Pancreas (tissue), 10 donors: Measurements from ENCODE around the gene GSTK1. TPM values are rescaled to one million over a fixed set of nuclear protein-coding genes. Genes with fewer than 3 reads are reported as not detected.

ENCODE experiments used
- ATAC-seq, 4 donors: fragments of 200-7000 bp; cut with Tn5 transposase; one replicate each; pipeline versions ENCODE4 v1.8.0 to v1.9.1; 2020; ENCODE audit warnings: mild to moderate bottlenecking in 4 of 4, moderate library complexity in 4 of 4
- DNase-seq, 6 donors: peaks; one replicate each; pipeline ENCODE4 v3.0.0-alpha.2; 2020
- FAIRE-seq: peaks from 2 replicates; lab custom pipeline; 2012; peaks lifted over from hg19 to GRCh38; lab: Jason Lieb, UNC
- H3K27ac ChIP-seq, 4 donors: fragments of 200-600 bp; sonication (generic); 1 replicate in 3 of 4; 2 replicates in 1 of 4; pipeline versions ENCODE4 v1.5.0 to v1.8.0; 2020
- H3K27me3 ChIP-seq, 4 donors: fragments of 200-600 bp; one replicate each; pipeline ENCODE4 v1.8.0; 2021
- H3K36me3 ChIP-seq, 3 donors: fragments of 200-600 bp; sonication (generic) in 1 of 3; one replicate each; pipeline versions ENCODE4 v1.5.0 to v1.8.0; 2020 to 2021
- H3K4me1 ChIP-seq, 3 donors: fragments of 200-600 bp; one replicate each; pipeline ENCODE4 v1.8.0; 2021
- H3K4me3 ChIP-seq, 4 donors: fragments of 200-600 bp; sonication (generic) in 2 of 4; one replicate each; pipeline versions ENCODE4 v1.5.0 to v1.8.0; 2020 to 2021
- H3K9me3 ChIP-seq, 4 donors: fragments of 200-600 bp; one replicate each; pipeline ENCODE4 v1.8.0; 2021
- CTCF ChIP-seq, 4 donors: fragments of 200-600 bp; sonication (generic) in 3 of 4; IDR thresholded peaks; one replicate each; pipeline versions ENCODE4 v1.5.0 to v1.8.0; 2021; ENCODE audit warnings: antibody characterized with exemption in 4 of 4
- WGBS, 2 donors: extraction: QIAGEN DNeasy Blood & Tissue Kit; methylation state at CpG; one replicate each; pipeline ENCODE4 v1.1.7; 2013; 5-methylcytosine and 5-hydroxymethylcytosine counted together
- intact Hi-C, 3 donors: fragments of 100-400 bp; cut with DNase I; formaldehyde crosslinking; loops; one replicate each; pipeline versions ENCODE4 v1.11.1 to v1.14.2; 2022
- polyA plus RNA-seq, 2 donors: library from polyadenylated mRNA; stranded (reverse); fragments of 200-250 nt; gene quantifications; one replicate each; pipeline ENCODE4 v1.2.3, GENCODE V29; 2013
- total RNA-seq, 6 donors: library from RNA; stranded (reverse); fragmentation: NEBNext Ultra II Directional in 4 of 6; extraction: Animal tissue kit (Norgen Biotek cat#: 25700) in 4 of 6; gene quantifications; one replicate each; pipeline versions ENCODE4 v1.2.1 to v1.2.4, GENCODE V29; 2021 to 2023
- donor health status: healthy with polysubstance abuse.
- donor health status: DM: no; HTN: no; CAD: no; lungs with moderate emphysema.
- donor health status: DM: no; HTN: no; CAD: no.
- donor health status: control.
- donor health status: control.
- donor health status: Bipolar disorder and iron deficiency.
- donor health status: DM: yes; HTN: yes; CAD: no.
- donor health status: DM: no; HTN: no; CAD: no.
- donor health status: DM: no; HTN: no; CAD: no.
- donor health status: DM: yes; HTN: yes; CAD: no.

GSTK1 gene
- total and polyA plus RNA-seq, 8 donors: 47.7 to 164 (median 67.4) TPM

GRCh38 chr7:143236408-143236990, 26.7 kb upstream of the GSTK1 start:
- intact Hi-C loops: no loop called here

DNA sequence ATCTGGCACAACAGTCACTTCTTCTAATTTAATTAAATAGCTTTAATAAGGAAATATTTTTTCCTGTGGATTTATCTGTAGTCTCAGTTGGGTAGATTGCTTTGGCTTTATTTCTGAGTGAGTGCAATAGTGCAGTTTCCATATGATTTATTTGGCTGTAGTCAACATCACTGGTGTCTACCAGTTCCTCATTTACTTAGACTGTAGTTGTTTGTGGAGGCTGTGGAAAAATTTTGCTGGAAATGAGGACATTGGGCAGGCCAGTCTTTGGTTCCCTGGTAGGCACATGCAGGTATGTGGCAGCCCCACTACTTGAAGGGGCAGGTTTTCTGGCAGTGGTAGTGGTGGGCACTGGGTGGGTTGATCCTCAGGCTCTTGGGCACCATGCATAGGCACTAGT, 25.9 kb upstream of the GSTK1 start:
- no peak overlapping the region for H3K27ac ChIP-seq
- intact Hi-C loops: no loop called here
- no peak for TF ChIP-seq CTCF (IDR thresholded peaks at IDR 0.05)
- FAIRE-seq (no peak), ATAC-seq (no peak), DNase-seq (no peak)
- H3K36me3 ChIP-seq: no peaks in the 10 kb centered on the region
- no peaks in the 10 kb centered on the region for H3K4me1 ChIP-seq
- H3K27me3 ChIP-seq: no peaks in the 10 kb centered on the region
- H3K9me3 ChIP-seq: no peaks in the 10 kb centered on the region
- H3K4me3 ChIP-seq: no peak overlapping the region

More at GRCh38 chr7:143236408-143236990, 26.7 kb upstream of the GSTK1 start:
- Histone ChIP-seq H3K4me3 (no peak overlapping the region), H3K4me1 (no peaks in the 10 kb centered on the region), H3K9me3 (no peaks in the 10 kb centered on the region), H3K36me3 (no peaks in the 10 kb centered on the region), H3K27ac (no peak overlapping the region), H3K27me3 (no peaks in the 10 kb centered on the region)
- DNase-seq (no peak), ATAC-seq (no peak), FAIRE-seq (no peak)
- WGBS, 2 donors: 68 to 78% methylated on average over 3 of the region's 3 CpGs
- TF ChIP-seq CTCF (IDR thresholded peaks at IDR 0.05): no peak

GRCh38 chr7:143238289-143238980, 24.8 kb upstream of the GSTK1 start:
- WGBS, 2 donors: 50 to 67% methylated on average over 1 of the region's 1 CpG

GRCh38 chr7:143239813-143240212, 23.4 kb upstream of the GSTK1 start:
- H3K9me3 ChIP-seq: no peaks in the 10 kb centered on the region
- ATAC-seq (peak in 2 of 4 donors; percentile 57 to 66), FAIRE-seq (no peak), DNase-seq (no peak)
- intact Hi-C loops: loop anchor here (5.0 to 10.0 kb wide), 3 partner anchors 65 to 177 kb away; no protein-coding TSS in a partner anchor
- H3K27ac ChIP-seq: no peak overlapping the region
- no peaks in the 10 kb centered on the region for H3K27me3 ChIP-seq
- H3K36me3 ChIP-seq: no peaks in the 10 kb centered on the region
- TF ChIP-seq CTCF (IDR thresholded peaks at IDR 0.05): no peak
- H3K4me1 ChIP-seq: no peaks in the 10 kb centered on the region
- H3K4me3 ChIP-seq: no peak overlapping the region

More at GRCh38 chr7:143238289-143238980, 24.8 kb upstream of the GSTK1 start:
- Histone ChIP-seq H3K27ac (no peak overlapping the region), H3K4me1 (no peaks in the 10 kb centered on the region), H3K27me3 (no peaks in the 10 kb centered on the region), H3K9me3 (no peaks in the 10 kb centered on the region), H3K36me3 (no peaks in the 10 kb centered on the region), H3K4me3 (no peak overlapping the region)
- FAIRE-seq: no peak
- intact Hi-C loops: no loop called here
- no peak for ATAC-seq
- TF ChIP-seq CTCF (IDR thresholded peaks at IDR 0.05): no peak
- DNase-seq: no peak
